H1 (cell line): ENCODE results near the gene RNASEL. TPM values are rescaled to one million over a fixed set of nuclear protein-coding genes. Genes with fewer than 3 reads are reported as not detected.

ENCODE experiments used
- CTCF ChIA-PET: fragments of 300-600 bp; sonication (Branson Sonifier 250); formaldehyde crosslinking; loops from one replicate; lab custom pipeline; 2021; ENCODE audit not compliant: partially characterized antibody; lab: Charles Lee
- POLR2A ChIA-PET: fragments of 300-600 bp; sonication (Branson Sonifier 250); formaldehyde crosslinking; loops from one replicate; lab custom pipeline; 2021; ENCODE audit warnings: inconsistent platforms; ENCODE audit not compliant: partially characterized antibody; lab: Charles Lee
- DNase-seq, 2 experiments: peaks; one replicate each; pipeline versions ENCODE4 v3.0.0 to v3.0.0-alpha.2; 2010 to 2022; ENCODE audit warnings: low spot score in 2 of 2, low read depth in 1 of 2, mixed read lengths in 1 of 2
- FAIRE-seq: peaks from 2 replicates; lab custom pipeline; 2011; peaks lifted over from hg19 to GRCh38; lab: Jason Lieb, UNC
- H2AFZ ChIP-seq: 2 replicates; pipeline ENCODE4 v1.8.1; 2012; ENCODE audit warnings: low read length, inconsistent platforms
- H2AK5ac ChIP-seq: 2 replicates; pipeline ENCODE4 v1.6.1; 2013; ENCODE audit warnings: low read depth, low read length
- H2BK120ac ChIP-seq: replicated peaks from 2 replicates; pipeline ENCODE3; 2013; ENCODE audit warnings: low read depth, low read length, inconsistent platforms
- H2BK12ac ChIP-seq: 2 replicates; pipeline ENCODE4 v1.6.1; 2013; ENCODE audit warnings: low read depth, low read length
- H2BK15ac ChIP-seq: 2 replicates; pipeline ENCODE4 v1.6.1; 2013; ENCODE audit warnings: low read length
- H2BK20ac ChIP-seq: 2 replicates; pipeline ENCODE4 v1.6.1; 2013; ENCODE audit warnings: low read length
- H2BK5ac ChIP-seq: 2 replicates; pipeline ENCODE4 v1.6.1; 2013; ENCODE audit warnings: low read depth, low read length
- H3K14ac ChIP-seq: 2 replicates; pipeline ENCODE4 v1.6.1; 2013; ENCODE audit warnings: inconsistent platforms; ENCODE audit not compliant: insufficient read length
- H3K18ac ChIP-seq: 2 replicates; pipeline ENCODE4 v1.6.1; 2013; ENCODE audit warnings: low read length; ENCODE audit errors: extremely low read depth
- H3K23ac ChIP-seq: 2 replicates; pipeline ENCODE4 v1.6.1; 2013; ENCODE audit warnings: inconsistent platforms; ENCODE audit not compliant: insufficient read length
- H3K23me2 ChIP-seq: 2 replicates; pipeline ENCODE4 v1.6.1; 2013; ENCODE audit warnings: low read depth, low read length
- H3K27ac ChIP-seq: 2 replicates; pipeline ENCODE4 v1.6.1; 2011; ENCODE audit warnings: low read depth, low read length, inconsistent platforms
- H3K27me3 ChIP-seq, 4 experiments: replicated peaks in 1 of 4; 1 replicate in 1 of 4; 2 replicates in 3 of 4; pipeline versions ENCODE4 v1.6.1 to v1.8.1; 2011 to 2013; ENCODE audit warnings: low read length in 3 of 4, mild to moderate bottlenecking in 3 of 4, inconsistent platforms in 2 of 4, mixed read lengths in 2 of 4, moderate library complexity in 1 of 4; ENCODE audit not compliant: control insufficient read depth in 3 of 4, insufficient read depth in 3 of 4; ENCODE audit errors: extremely low read depth in 1 of 4
- H3K36me3 ChIP-seq, 4 experiments: 2 replicates each; pipeline versions ENCODE4 v1.6.1 to v1.8.1; 2011 to 2013; ENCODE audit warnings: mild to moderate bottlenecking in 4 of 4, low read length in 3 of 4, moderate library complexity in 2 of 4, control low read depth in 1 of 4, inconsistent platforms in 1 of 4; ENCODE audit not compliant: insufficient read depth in 4 of 4, control insufficient read depth in 2 of 4
- H3K4ac ChIP-seq: replicated peaks from 2 replicates; pipeline ENCODE3; 2013; ENCODE audit warnings: low read length, low read depth, mixed read lengths, inconsistent platforms; ENCODE audit not compliant: insufficient read length
- H3K4me1 ChIP-seq, 4 experiments: replicated peaks in 1 of 4; 1 replicate in 1 of 4; 2 replicates in 3 of 4; pipeline versions ENCODE4 v1.6.1 to v1.8.1; 2011 to 2013; ENCODE audit warnings: low read length in 3 of 4, inconsistent platforms in 2 of 4, mixed read lengths in 1 of 4; ENCODE audit not compliant: insufficient read depth in 4 of 4, control insufficient read depth in 3 of 4
- H3K4me2 ChIP-seq, 2 experiments: 2 replicates each; pipeline versions ENCODE4 v1.6.1 to v1.8.1; 2011 to 2013; ENCODE audit warnings: low read depth in 2 of 2, low read length in 2 of 2, control low read depth in 1 of 2, inconsistent platforms in 1 of 2, mild to moderate bottlenecking in 1 of 2; ENCODE audit not compliant: insufficient read depth in 1 of 2
- H3K4me3 ChIP-seq, 4 experiments: fragments of 200-600, 300-600 bp in 1 of 4; sonication (generic), shearing (Covaris generic), sonication (Bioruptor Twin) in 1 of 4; 2 replicates each; pipeline versions ENCODE4 v1.5.1 to v1.8.1; 2011 to 2016; ENCODE audit warnings: low read length in 4 of 4, low read depth in 3 of 4, control low read depth in 2 of 4, inconsistent platforms in 2 of 4, mild to moderate bottlenecking in 2 of 4, mixed read lengths in 1 of 4, moderate library complexity in 1 of 4; ENCODE audit not compliant: insufficient read depth in 2 of 4; ENCODE audit errors: extremely low read depth in 1 of 4
- H3K56ac ChIP-seq: replicated peaks from 2 replicates; pipeline ENCODE3; 2013; ENCODE audit warnings: low read depth, mild to moderate bottlenecking, mixed read lengths, low read length, inconsistent platforms; ENCODE audit not compliant: insufficient read length
- H3K79me1 ChIP-seq: 2 replicates; pipeline ENCODE4 v1.6.1; 2013; ENCODE audit warnings: low read depth, low read length, control low read depth
- H3K79me2 ChIP-seq, 2 experiments: 2 replicates each; pipeline versions ENCODE4 v1.6.1 to v1.8.1; 2012 to 2013; ENCODE audit warnings: low read length in 2 of 2, mild to moderate bottlenecking in 2 of 2, inconsistent platforms in 1 of 2; ENCODE audit not compliant: insufficient read depth in 2 of 2, control insufficient read depth in 1 of 2
- H3K9ac ChIP-seq, 4 experiments: replicated peaks in 1 of 4; 1 replicate in 1 of 4; 2 replicates in 3 of 4; pipeline versions ENCODE4 v1.6.1 to v1.8.1; 2011 to 2013; ENCODE audit warnings: low read depth in 3 of 4, low read length in 3 of 4, control low read depth in 2 of 4, mild to moderate bottlenecking in 2 of 4, moderate library complexity in 2 of 4, inconsistent platforms in 1 of 4; ENCODE audit errors: extremely low read depth in 1 of 4
- H3K9me3 ChIP-seq, 2 experiments: 2 replicates each; pipeline versions ENCODE4 v1.6.1 to v1.8.1; 2012 to 2013; ENCODE audit warnings: mild to moderate bottlenecking in 2 of 2, moderate library complexity in 2 of 2, control low read depth in 1 of 2, inconsistent platforms in 1 of 2, low read depth in 1 of 2, low read length in 1 of 2, mixed read lengths in 1 of 2; ENCODE audit not compliant: insufficient read depth in 2 of 2
- H4K20me1 ChIP-seq, 2 experiments: replicated peaks in 1 of 2; 2 replicates each; pipeline versions ENCODE3 to v1.8.1; 2011 to 2013; ENCODE audit warnings: inconsistent platforms in 2 of 2, low read length in 2 of 2, mild to moderate bottlenecking in 1 of 2; ENCODE audit not compliant: insufficient read depth in 2 of 2, control insufficient read depth in 1 of 2
- H4K5ac ChIP-seq: 2 replicates; pipeline ENCODE4 v1.6.1; 2013; ENCODE audit warnings: low read length, low read depth, mixed read lengths, inconsistent platforms; ENCODE audit not compliant: insufficient read length
- H4K8ac ChIP-seq: 2 replicates; pipeline ENCODE4 v1.8.0; 2013; ENCODE audit warnings: mild to moderate bottlenecking, moderate library complexity, low read length, inconsistent platforms; ENCODE audit not compliant: insufficient read depth; ENCODE audit errors: extremely low read depth
- H4K91ac ChIP-seq: replicated peaks from 2 replicates; pipeline ENCODE3; 2013; ENCODE audit warnings: low read length, mixed read lengths, inconsistent platforms; ENCODE audit not compliant: insufficient read length
- ASH2L ChIP-seq: fragments of 200-600, 300-600 bp; sonication (generic); IDR thresholded peaks from one replicate; pipeline ENCODE4 v1.7.1; 2017; ENCODE audit warnings: low read length
- BACH1 ChIP-seq: IDR thresholded peaks from 2 replicates; pipeline ENCODE4 v1.6.1; 2012; ENCODE audit warnings: low read length, improper control_type of control experiment
- BCL11A ChIP-seq, 2 experiments: IDR thresholded peaks; one replicate each; pipeline ENCODE4 v1.6.1; 2011; ENCODE audit warnings: low read depth in 2 of 2, low read length in 2 of 2, mild to moderate bottlenecking in 2 of 2
- BRCA1 ChIP-seq: IDR thresholded peaks from 2 replicates; pipeline ENCODE4 v1.6.1; 2012; ENCODE audit warnings: low read depth, low read length, improper control_type of control experiment
- CTBP2 ChIP-seq: IDR thresholded peaks from 2 replicates; pipeline ENCODE4 v1.7.0; 2011; ENCODE audit warnings: borderline replicate concordance, mild to moderate bottlenecking, moderate library complexity, mixed read lengths, low read length; ENCODE audit not compliant: insufficient read depth, insufficient read length
- EGR1 ChIP-seq: IDR thresholded peaks from 2 replicates; pipeline ENCODE4 v1.6.1; 2011; ENCODE audit warnings: low read depth, low read length, borderline replicate concordance
- GABPA ChIP-seq: IDR thresholded peaks from 2 replicates; pipeline ENCODE4 v1.6.1; 2011; ENCODE audit warnings: mild to moderate bottlenecking, low read length, moderate library complexity, borderline replicate concordance; ENCODE audit not compliant: insufficient read depth
- HDAC6 ChIP-seq: IDR thresholded peaks from one replicate; pipeline ENCODE4 v1.7.1; 2012; ENCODE audit warnings: low read depth, mild to moderate bottlenecking, inconsistent platforms, low read length, moderate library complexity
- NANOG ChIP-seq: IDR thresholded peaks from 2 replicates; pipeline ENCODE4 v1.6.1; 2011; ENCODE audit warnings: low read length, low read depth, mild to moderate bottlenecking, inconsistent platforms; ENCODE audit not compliant: insufficient read depth, poor library complexity, severe bottlenecking
- PHF8 ChIP-seq: fragments of 200-600 bp; sonication (generic); conservative IDR thresholded peaks from 2 replicates; pipeline ENCODE4 v1.7.1; 2012; ENCODE audit warnings: low read depth, mild to moderate bottlenecking, inconsistent platforms, low read length, moderate library complexity
- POLR2AphosphoS5 ChIP-seq: IDR thresholded peaks from 2 replicates; pipeline ENCODE4 v1.6.1; 2011; ENCODE audit warnings: low read depth, low read length
- POU5F1 ChIP-seq: IDR thresholded peaks from 2 replicates; pipeline ENCODE4 v1.6.1; 2011; ENCODE audit warnings: low read depth, mild to moderate bottlenecking, low read length, moderate library complexity
- SP2 ChIP-seq: IDR thresholded peaks from 2 replicates; pipeline ENCODE4 v1.6.1; 2012; ENCODE audit warnings: mild to moderate bottlenecking, low read length, inconsistent platforms
- SP4 ChIP-seq: IDR thresholded peaks from 2 replicates; pipeline ENCODE4 v1.6.1; 2012; ENCODE audit warnings: low read length, inconsistent platforms
- SRF ChIP-seq: IDR thresholded peaks from 2 replicates; pipeline ENCODE4 v1.6.1; 2011; ENCODE audit warnings: mild to moderate bottlenecking, low read depth, low read length, moderate library complexity
- TAF1 ChIP-seq: IDR thresholded peaks from 2 replicates; pipeline ENCODE4 v1.6.1; 2011; ENCODE audit warnings: mild to moderate bottlenecking, low read depth, low read length
- WGBS, 2 experiments: shearing (Covaris generic) in 1 of 2; methylation state at CpG; one replicate each; pipeline versions ENCODE4 v1.1.6 to v1.1.7; 2013 to 2015; ENCODE audit warnings: low lambda C conversion rate in 2 of 2, mixed read lengths in 2 of 2, inconsistent platforms in 1 of 2, low coverage in 1 of 2, missing lambda C conversion rate in 1 of 2; ENCODE audit not compliant: insufficient replicate concordance in 2 of 2, insufficient coverage in 1 of 2, insufficient read length in 1 of 2; ENCODE audit errors: extremely low coverage in 1 of 2, missing lambda C conversion rate in 1 of 2; 5-methylcytosine and 5-hydroxymethylcytosine counted together
- polyA plus RNA-seq, 7 experiments: library from polyadenylated mRNA; depleted of rRNA in 3 of 7; stranded (reverse) in 5 of 7; unstranded in 2 of 7; fragments of >200 nt in 5 of 7; fragments of 200-250 nt in 2 of 7; gene quantifications; 1 replicate in 5 of 7; 2 replicates in 1 of 7; 4 replicates in 1 of 7; pipeline versions ENCODE4 v1.2.1 to v1.2.3, GENCODE V29; 2011 to 2013; ENCODE audit warnings: missing spikeins in 2 of 7, mixed read lengths in 2 of 7
- total RNA-seq: library from RNA; stranded (reverse); fragmentation: NEBNext Ultra II Directional; extraction: Animal tissue kit (Norgen Biotek cat#: 25700); gene quantifications from 2 replicates; pipeline ENCODE4 v1.2.1, GENCODE V29; 2021

RNASEL gene
- total and polyA plus RNA-seq, 2 of the 8 experiments (the other 6 are each of a cell fraction or from before 2014, with no cell fraction given), result 0.39 to 0.78 TPM

DNA sequence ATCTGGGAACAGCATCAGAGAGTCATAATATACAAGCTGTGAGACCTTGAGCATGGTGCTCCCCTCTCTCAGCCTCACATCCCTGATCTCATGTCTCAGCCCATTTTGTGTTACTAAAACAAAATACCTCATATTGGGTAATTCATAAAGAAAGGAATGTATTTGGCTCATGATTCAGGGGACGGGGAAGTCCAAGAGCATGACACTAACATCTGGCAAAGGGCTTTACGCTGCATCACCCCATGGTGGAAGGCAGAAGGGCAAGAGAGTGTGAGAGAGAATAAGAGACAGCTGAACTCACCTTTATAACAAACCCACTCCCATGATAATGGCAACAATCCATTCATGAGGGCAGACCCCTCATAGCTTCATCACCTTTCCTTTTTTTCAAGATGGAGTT is 36.5 kb downstream of the RNASEL start:
- FAIRE-seq (no peak), DNase-seq (no peak)
- H2BK15ac ChIP-seq, result no peak overlapping the region
- no peak overlapping the region for H3K56ac ChIP-seq
- H2BK5ac ChIP-seq, result no peak overlapping the region
- H4K91ac ChIP-seq, result no peak overlapping the region
- no peak overlapping the region for H2AFZ ChIP-seq
- no peaks in the 10 kb centered on the region; a peak in 1 of 4 replicates for H3K9me3 ChIP-seq
- no peaks in the 10 kb centered on the region for H3K4me1 ChIP-seq
- no peak overlapping the region for H3K14ac ChIP-seq
- WGBS, 2 experiments, result 97% methylated on average over 2 of the region's 2 CpGs; no CpG with 5 or more reads in 1 of the 2 experiments
- no peaks in the 10 kb centered on the region for H3K36me3 ChIP-seq
- H3K23me2 ChIP-seq, result no peaks in the 10 kb centered on the region
- H2AK5ac ChIP-seq, result no peak overlapping the region
- H2BK12ac ChIP-seq, result no peak overlapping the region
- POLR2A ChIA-PET, result no interaction called here
- H4K5ac ChIP-seq, result no peak overlapping the region
- no peak overlapping the region for H3K4me3 ChIP-seq
- no peak overlapping the region for H3K4me2 ChIP-seq
- no peak overlapping the region for H3K27ac ChIP-seq
- CTCF ChIA-PET, result interaction anchor here (1.2 kb wide), 1 partner anchor 14 kb away, joined by 4 read pairs; no protein-coding TSS in a partner anchor
- H3K79me2 ChIP-seq, result no peaks in the 10 kb centered on the region
- no peak overlapping the region for H3K23ac ChIP-seq
- no peak overlapping the region for H2BK20ac ChIP-seq
- H3K4ac ChIP-seq, result no peak overlapping the region
- no peak overlapping the region for H3K18ac ChIP-seq
- H3K27me3 ChIP-seq, result no peaks in the 10 kb centered on the region
- H3K9ac ChIP-seq, result no peak overlapping the region
- no peak overlapping the region for H2BK120ac ChIP-seq
- no peaks in the 10 kb centered on the region for H4K20me1 ChIP-seq
- no peaks in the 10 kb centered on the region for H3K79me1 ChIP-seq
- no peak overlapping the region for H4K8ac ChIP-seq
- TF ChIP-seq SP2, result no peak
- no peak for TF ChIP-seq NANOG
- no peak for TF ChIP-seq BRCA1
- no peak for TF ChIP-seq GABPA
- no peak for TF ChIP-seq BACH1
- no peak for TF ChIP-seq BCL11A (IDR thresholded peaks at IDR 0.05; ENCODE audit: low read depth in 2 of 2, low read length in 2 of 2)
- no peak for TF ChIP-seq POU5F1
- no peak for TF ChIP-seq ASH2L
- TF ChIP-seq POLR2AphosphoS5, result no peak
- TF ChIP-seq HDAC6, result no peak
- no peak for TF ChIP-seq SP4
- no peak for TF ChIP-seq CTBP2
- TF ChIP-seq PHF8, result no peak
- no peak for TF ChIP-seq SRF
- no peak for TF ChIP-seq TAF1
- TF ChIP-seq EGR1, result no peak
